ENCODE measurements around the gene GPR183.

- TF ChIP-seq CTCF (conservative IDR thresholded peaks at IDR 0.05; ENCODE audit: low read length) (no peak), EZH2phosphoT487 (IDR thresholded peaks at IDR 0.05; ENCODE audit: borderline replicate concordance) (no peak)
Measured at GRCh38 chr13:99278200-99278599, 29.0 kb downstream of the GPR183 start.

All from Loucy (cell line).